Neural cell (in vitro differentiated cells): ENCODE results near the gene ZNF24. TPM values are rescaled to one million over a fixed set of nuclear protein-coding genes. Genes with fewer than 3 reads are reported as not detected.

Experiments
- H2AFZ ChIP-seq: fragments of 200-600, 300-800 bp; sonication (generic), shearing (Covaris generic); 2 replicates; pipeline ENCODE4 v1.6.0; 2014; ENCODE audit warnings: low read depth, mild to moderate bottlenecking, antibody characterized with exemption, low read length, moderate library complexity
- H3F3A ChIP-seq: fragments of 200-600 bp; shearing (Covaris generic); 2 replicates; pipeline ENCODE4 v1.6.1; 2016; ENCODE audit warnings: mild to moderate bottlenecking, moderate library complexity, mixed read lengths, antibody characterized with exemption, low read length; ENCODE audit not compliant: insufficient read depth, poor library complexity, severe bottlenecking
- H3K27ac ChIP-seq: fragments of 200-600, 300-800 bp; sonication (generic), shearing (Covaris generic); 2 replicates; pipeline ENCODE4 v1.5.1; 2014; ENCODE audit warnings: mild to moderate bottlenecking, low read length, moderate library complexity
- H3K27me3 ChIP-seq: fragments of 300-800, 200-600 bp; sonication (generic), shearing (Covaris generic); 2 replicates; pipeline ENCODE4 v1.6.0; 2014; ENCODE audit warnings: mild to moderate bottlenecking, low read depth, low read length, moderate library complexity; ENCODE audit not compliant: insufficient read depth
- H3K36me3 ChIP-seq: fragments of 300-800, 200-600 bp; sonication (generic), shearing (Covaris generic); 2 replicates; pipeline ENCODE4 v1.5.1; 2014; ENCODE audit warnings: mild to moderate bottlenecking, antibody characterized with exemption, low read length, moderate library complexity; ENCODE audit not compliant: insufficient read depth
- H3K4me2 ChIP-seq: fragments of 300-800, 200-600 bp; sonication (generic), shearing (Covaris generic); 2 replicates; pipeline ENCODE4 v1.6.0; 2014; ENCODE audit warnings: mild to moderate bottlenecking, low read length
- H3K4me3 ChIP-seq: fragments of 300-800, 200-600 bp; sonication (generic), shearing (Covaris generic); 2 replicates; pipeline ENCODE4 v1.5.1; 2014; ENCODE audit warnings: mild to moderate bottlenecking, low read length, moderate library complexity
- H3K79me2 ChIP-seq: fragments of 200-600 bp; shearing (Covaris generic); replicated peaks from 2 replicates; pipeline ENCODE4 v1.6.0; 2014; ENCODE audit warnings: mild to moderate bottlenecking, low read length, moderate library complexity; ENCODE audit not compliant: insufficient read depth
- H3K9ac ChIP-seq: fragments of 300-800, 200-600 bp; sonication (generic), shearing (Covaris generic); 2 replicates; pipeline ENCODE4 v1.6.1; 2016; ENCODE audit warnings: mild to moderate bottlenecking, low read length, mixed read lengths
- H3K9me2 ChIP-seq: fragments of 200-600 bp; shearing (Covaris generic); 2 replicates; pipeline ENCODE4 v1.6.1; 2016; ENCODE audit warnings: mild to moderate bottlenecking, low read length, mixed read lengths; ENCODE audit not compliant: insufficient read depth
- H3K9me3 ChIP-seq: fragments of 200-600, 300-800 bp; sonication (generic), shearing (Covaris generic); 2 replicates; pipeline ENCODE4 v1.6.1; 2016; ENCODE audit warnings: mild to moderate bottlenecking, mixed run types, low read length, moderate library complexity, mixed read lengths
- H4K20me1 ChIP-seq: fragments of 200-600 bp; shearing (Covaris generic); 2 replicates; pipeline ENCODE4 v1.6.1; 2016; ENCODE audit warnings: mild to moderate bottlenecking, mixed run types; ENCODE audit not compliant: insufficient read depth
- CTCF ChIP-seq: fragments of 450-650 bp; IDR thresholded peaks from 2 replicates; pipeline ENCODE4 v1.5.1; 2014; ENCODE audit warnings: antibody characterized with exemption, mild to moderate bottlenecking, moderate library complexity; ENCODE audit not compliant: poor library complexity, severe bottlenecking
- EP300 ChIP-seq: fragments of 450-650 bp; conservative IDR thresholded peaks from 2 replicates; pipeline ENCODE4 v1.6.1; 2014; ENCODE audit warnings: antibody characterized with exemption, mild to moderate bottlenecking, moderate library complexity; ENCODE audit not compliant: poor library complexity, severe bottlenecking
- EZH2 ChIP-seq: fragments of 200-600, 300-800 bp; shearing (Covaris generic), sonication (generic); IDR thresholded peaks from 2 replicates; pipeline ENCODE4 v1.6.1; 2014; ENCODE audit warnings: antibody characterized with exemption, low read length, borderline replicate concordance, mild to moderate bottlenecking; ENCODE audit not compliant: insufficient read depth, poor library complexity, severe bottlenecking
- MXI1 ChIP-seq: fragments of 450-650 bp; conservative IDR thresholded peaks from 2 replicates; pipeline ENCODE4 v1.6.1; 2014; ENCODE audit warnings: antibody characterized with exemption, mild to moderate bottlenecking; ENCODE audit not compliant: poor library complexity, severe bottlenecking
- POLR2AphosphoS5 ChIP-seq: IDR thresholded peaks from 2 replicates; pipeline ENCODE4 v1.6.1; 2012
- RAD21 ChIP-seq: fragments of 450-650 bp; conservative IDR thresholded peaks from 2 replicates; pipeline ENCODE4 v1.6.1; 2014; ENCODE audit warnings: antibody characterized with exemption, mild to moderate bottlenecking, moderate library complexity
- REST ChIP-seq: IDR thresholded peaks from 2 replicates; pipeline ENCODE4 v1.6.1; 2012; ENCODE audit warnings: borderline replicate concordance
- SMC3 ChIP-seq: fragments of 450-650 bp; conservative IDR thresholded peaks from 2 replicates; pipeline ENCODE4 v1.6.1; 2014; ENCODE audit warnings: antibody characterized with exemption, mild to moderate bottlenecking, moderate library complexity; ENCODE audit not compliant: poor library complexity
- TAF1 ChIP-seq: IDR thresholded peaks from 2 replicates; pipeline ENCODE4 v1.6.1; 2012; ENCODE audit warnings: low read depth
- polyA plus RNA-seq: library from polyadenylated mRNA; depleted of rRNA; stranded (reverse); fragments of >200 nt; gene quantifications from 2 replicates; pipeline ENCODE4 v1.2.3, GENCODE V29; 2014

Gene ZNF24
- polyA plus RNA-seq, 1 donor from 2014 or later = 46.3 TPM

GRCh38 chr18:35291166-35291565 lies 53.1 kb downstream of the ZNF24 start:
- TF ChIP-seq EP300 (no peak), EZH2 (no peak), TAF1 (no peak), POLR2AphosphoS5 (no peak), CTCF (no peak), SMC3 (no peak), RAD21 (no peak), MXI1 (no peak), REST (no peak)
- Histone ChIP-seq H3K9me2 (no peaks in the 10 kb centered on the region), H3K79me2 (peaks cover 39% of the 10 kb centered on the region), H2AFZ (no peak overlapping the region), H3K9me3 (no peaks in the 10 kb centered on the region), H3F3A (no peaks in the 10 kb centered on the region), H3K4me2 (peak overlapping the region; percentile 70), H4K20me1 (no peaks in the 10 kb centered on the region), H3K9ac (peak overlapping the region; percentile 91), H3K4me3 (peak overlapping the region; percentile 76), H3K27ac (peak overlapping the region; percentile 88), H3K27me3 (no peaks in the 10 kb centered on the region), H3K36me3 (no peaks in the 10 kb centered on the region)

- Histone ChIP-seq H3K4me3 (peak within 1 kb of the TSS; percentile 76), H3K9ac (peak within 1 kb of the TSS; percentile 91), H3K79me2 (peaks cover 35% of the 10 kb centered on the region), H3K4me2 (peak within 1 kb of the TSS; percentile 70), H3K27me3 (no peaks in the 10 kb centered on the region), H3K9me3 (no peaks in the 10 kb centered on the region), H3F3A (no peaks in the 10 kb centered on the region), H3K36me3 (no peaks in the 10 kb centered on the region), H4K20me1 (no peaks in the 10 kb centered on the region), H3K27ac (peak within 1 kb of the TSS; percentile 88), H2AFZ (peak within 1 kb of the TSS; percentile 89), H3K9me2 (no peaks in the 10 kb centered on the region)
- TF ChIP-seq EP300 = peak; percentile 84
- peak; percentile 59 for TF ChIP-seq SMC3
- no peak for TF ChIP-seq CTCF
- TF ChIP-seq RAD21 = peak; percentile 48
- TF ChIP-seq TAF1 = peak; percentile 93
- TF ChIP-seq REST = peak; percentile 91
- TF ChIP-seq EZH2 = no peak
- TF ChIP-seq MXI1 = peak; percentile 81
- TF ChIP-seq POLR2AphosphoS5 = peak; percentile 99
Measured at GRCh38 chr18:35290094-35290735, 54.0 kb downstream of the ZNF24 start, which contains the start of gene ZSCAN30. TSS of gene ZSCAN30 (minus strand) at chr18:35290229. CDS start at chr18:35264352, 25,877 bp downstream.
